GM23248 (cell line): Measurements from ENCODE around the gene TTLL8. TPM values are rescaled to one million over a fixed set of nuclear protein-coding genes. Genes with fewer than 3 reads are reported as not detected.

Experiments used
- DNase-seq: peaks from one replicate; pipeline ENCODE4 v3.0.0-alpha.2; 2015
- H2AFZ ChIP-seq: fragments of 200-600 bp; sonication (generic); 2 replicates; pipeline ENCODE4 v1.6.1; 2016; ENCODE audit warnings: antibody characterized with exemption
- H3F3A ChIP-seq: fragments of 200-600 bp; sonication (generic); 2 replicates; pipeline ENCODE4 v1.6.1; 2016; ENCODE audit warnings: mild to moderate bottlenecking, antibody characterized with exemption, mixed run types; ENCODE audit not compliant: insufficient read depth
- H3K27ac ChIP-seq: fragments of 200-600 bp; sonication (generic); 2 replicates; pipeline ENCODE4 v1.5.1; 2016; ENCODE audit warnings: mild to moderate bottlenecking
- H3K27me3 ChIP-seq: fragments of 200-600 bp; sonication (generic); replicated peaks from 2 replicates; pipeline ENCODE4 v1.6.1; 2016; ENCODE audit warnings: mild to moderate bottlenecking; ENCODE audit not compliant: insufficient read depth
- H3K36me3 ChIP-seq: fragments of 200-600 bp; sonication (generic); 2 replicates; pipeline ENCODE4 v1.6.1; 2016; ENCODE audit warnings: low read depth, mild to moderate bottlenecking
- H3K4me1 ChIP-seq: fragments of 200-600 bp; sonication (generic); 2 replicates; pipeline ENCODE4 v1.6.1; 2016; ENCODE audit warnings: mild to moderate bottlenecking; ENCODE audit not compliant: insufficient read depth
- H3K4me2 ChIP-seq: fragments of 200-600 bp; sonication (generic); one replicate; pipeline ENCODE4 v1.6.1; 2016; ENCODE audit warnings: mild to moderate bottlenecking; ENCODE audit not compliant: unreplicated experiment
- H3K4me3 ChIP-seq: fragments of 200-600 bp; sonication (generic); 2 replicates; pipeline ENCODE4 v1.5.1; 2016; ENCODE audit warnings: mild to moderate bottlenecking
- H3K79me2 ChIP-seq: fragments of 200-600 bp; sonication (generic); 2 replicates; pipeline ENCODE4 v1.6.1; 2016; ENCODE audit warnings: mild to moderate bottlenecking; ENCODE audit not compliant: insufficient read depth
- H3K9ac ChIP-seq: fragments of 200-600 bp; sonication (generic); 2 replicates; pipeline ENCODE4 v1.6.1; 2016; ENCODE audit warnings: mild to moderate bottlenecking
- H3K9me2 ChIP-seq: fragments of 200-600 bp; sonication (generic); 2 replicates; pipeline ENCODE4 v1.6.1; 2016; ENCODE audit warnings: mixed run types, mild to moderate bottlenecking, moderate library complexity; ENCODE audit not compliant: insufficient read depth
- H3K9me3 ChIP-seq: fragments of 200-600 bp; sonication (generic); one replicate; pipeline ENCODE4 v1.6.1; 2017; ENCODE audit warnings: low read depth
- H4K20me1 ChIP-seq: fragments of 200-600 bp; sonication (generic); 2 replicates; pipeline ENCODE4 v1.6.0; 2016; ENCODE audit not compliant: insufficient read depth
- EZH2 ChIP-seq: fragments of 200-600 bp; sonication (generic); IDR thresholded peaks from 2 replicates; pipeline ENCODE4 v1.6.1; 2018; ENCODE audit warnings: antibody characterized with exemption, mild to moderate bottlenecking; ENCODE audit not compliant: insufficient read depth, poor library complexity, severe bottlenecking
- EZH2phosphoT487 ChIP-seq: fragments of 200-600 bp; sonication (generic); IDR thresholded peaks from 2 replicates; pipeline ENCODE4 v1.6.1; 2018; ENCODE audit warnings: antibody characterized with exemption, moderate library complexity, mild to moderate bottlenecking, low read depth; ENCODE audit not compliant: insufficient read depth
- WGBS, 2 experiments: methylation state at CpG; one replicate each; pipeline ENCODE4 v1.1.6; 2015 to 2017; ENCODE audit warnings: low lambda C conversion rate in 2 of 2, low coverage in 1 of 2; ENCODE audit errors: missing lambda C conversion rate in 2 of 2; 5-methylcytosine and 5-hydroxymethylcytosine counted together
- in situ Hi-C: fragments of 300-500 bp; cut with MboI; formaldehyde crosslinking; loops from 2 replicates; pipeline ENCODE4 v1.15.0; 2020
- polyA plus RNA-seq: library from polyadenylated mRNA; unstranded; fragments of >200 nt; fragmentation: Nextera tagmentation; extraction: Ambion mirVana; gene quantifications from 2 replicates; pipeline ENCODE4 v1.2.1, GENCODE V29; 2016
- total RNA-seq: library from RNA; depleted of rRNA; stranded (reverse); fragments of >200 nt; shearing (Covaris generic); gene quantifications from 2 replicates; pipeline ENCODE4 v1.2.3, GENCODE V29; 2014

TTLL8 gene
- total and polyA plus RNA-seq, 2 experiments from 2014 or later, result not detected

DNA sequence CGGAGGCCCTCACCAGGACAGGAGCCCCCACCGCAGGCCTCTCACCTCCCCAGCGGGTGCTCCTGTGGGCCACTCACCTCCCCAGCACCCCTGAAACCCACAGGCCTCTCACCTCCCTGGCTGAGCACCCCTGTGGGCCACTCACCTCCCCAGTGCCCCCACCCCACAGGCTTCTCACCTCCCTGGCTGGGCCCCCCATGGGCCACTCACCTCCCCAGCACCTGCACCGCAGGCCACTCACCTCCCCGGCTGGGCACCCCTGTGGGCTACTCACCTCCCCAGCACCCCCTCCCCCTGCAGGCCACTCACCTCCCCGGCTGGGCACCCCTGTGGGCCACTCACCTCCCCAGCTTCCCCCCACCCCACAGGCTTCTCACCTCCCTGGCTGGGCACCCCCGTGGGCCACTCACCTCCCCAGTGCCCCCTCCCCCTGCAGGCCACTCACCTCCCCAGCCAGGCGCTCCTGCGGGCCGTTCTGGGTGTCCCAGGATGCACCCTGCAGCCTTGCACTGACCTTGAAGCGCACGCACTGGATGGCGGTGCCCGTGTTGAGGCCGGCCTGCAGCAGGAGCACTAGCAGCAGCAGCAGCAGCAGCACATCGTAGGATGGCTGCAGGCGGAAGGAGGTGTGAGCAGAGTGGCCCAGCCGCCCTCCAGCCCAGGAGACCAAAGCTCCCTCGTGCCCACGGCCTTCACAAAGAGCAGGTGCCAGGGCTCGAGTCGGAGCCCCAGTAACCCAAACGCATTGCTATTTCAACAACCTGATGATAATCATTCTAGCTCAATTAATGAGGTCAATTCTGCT lies 5.7 kb upstream of the TTLL8 start:
- Histone ChIP-seq H2AFZ (no peak overlapping the region), H3K9me2 (no peaks in the 10 kb centered on the region), H3F3A (no peaks in the 10 kb centered on the region), H3K27ac (no peak overlapping the region), H3K4me3 (no peak overlapping the region), H3K4me2 (no peak overlapping the region), H3K79me2 (no peaks in the 10 kb centered on the region), H3K9ac (no peak overlapping the region), H3K9me3 (no peaks in the 10 kb centered on the region), H3K27me3 (peaks cover 18% of the 10 kb centered on the region), H3K36me3 (no peaks in the 10 kb centered on the region), H4K20me1 (no peaks in the 10 kb centered on the region), H3K4me1 (no peaks in the 10 kb centered on the region)
- TF ChIP-seq EZH2 (no peak), EZH2phosphoT487 (no peak)
- no peak for DNase-seq
- in situ Hi-C loops, result no loop called here
- 54 to 69% methylated on average over 17 to 18 of the region's 23 CpGs for WGBS, 2 experiments

DNA sequence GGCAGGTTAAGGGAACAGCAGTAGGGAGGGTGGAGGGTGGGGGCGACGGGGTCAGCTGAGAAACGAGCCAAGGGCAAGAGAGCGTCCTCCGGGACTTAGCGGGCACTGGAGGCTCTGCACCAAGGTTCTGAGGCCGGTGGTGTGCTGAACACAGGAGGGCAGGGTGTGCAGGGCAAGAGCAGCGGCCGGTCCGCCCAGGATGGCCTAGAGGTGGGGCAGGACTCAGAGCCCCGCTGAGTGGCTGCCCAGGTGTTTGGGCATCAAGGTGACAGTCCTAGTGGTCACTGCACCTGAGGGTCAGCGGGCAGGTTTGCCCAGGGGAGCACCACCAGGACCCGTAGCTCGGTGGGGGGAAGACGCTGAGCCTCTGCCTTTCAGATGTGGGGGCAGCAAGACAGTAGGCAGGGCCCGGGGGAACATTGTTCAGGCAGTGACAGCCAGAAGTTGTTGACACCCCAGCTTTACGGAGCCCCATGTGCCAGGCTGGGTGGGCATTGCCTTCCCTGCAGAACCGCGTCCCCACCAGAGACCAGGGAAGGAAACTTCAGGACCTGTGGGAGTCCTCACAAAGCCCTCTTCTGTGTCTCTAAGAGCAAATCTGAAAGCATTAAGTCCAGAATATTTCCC lies 4.5 kb upstream of the TTLL8 start:
- in situ Hi-C loops, result no loop called here
- Histone ChIP-seq H3F3A (no peaks in the 10 kb centered on the region), H2AFZ (no peak overlapping the region), H3K27ac (no peak overlapping the region), H3K9ac (no peak overlapping the region), H3K79me2 (no peaks in the 10 kb centered on the region), H3K4me1 (no peaks in the 10 kb centered on the region), H3K4me3 (no peak overlapping the region), H3K36me3 (no peaks in the 10 kb centered on the region), H3K4me2 (no peak overlapping the region), H4K20me1 (no peaks in the 10 kb centered on the region), H3K9me2 (no peaks in the 10 kb centered on the region), H3K9me3 (no peaks in the 10 kb centered on the region), H3K27me3 (peaks cover 20% of the 10 kb centered on the region)
- TF ChIP-seq EZH2 (no peak), EZH2phosphoT487 (no peak)
- 71 to 82% methylated on average over 17 to 19 of the region's 19 CpGs for WGBS, 2 experiments
- no peak for DNase-seq

- H3K36me3 ChIP-seq, result no peaks in the 10 kb centered on the region
- H3K9me2 ChIP-seq, result no peaks in the 10 kb centered on the region
- no peak overlapping the region for H3K4me3 ChIP-seq
- 48 to 51% methylated on average over 11 to 17 of the region's 17 CpGs for WGBS, 2 experiments
- TF ChIP-seq EZH2phosphoT487, result no peak
- TF ChIP-seq EZH2, result no peak
- no peak overlapping the region for H3K4me2 ChIP-seq
- in situ Hi-C loops, result no loop called here
- H3F3A ChIP-seq, result no peaks in the 10 kb centered on the region
- no peaks in the 10 kb centered on the region for H4K20me1 ChIP-seq
- H3K9me3 ChIP-seq, result no peaks in the 10 kb centered on the region
- no peaks in the 10 kb centered on the region for H3K79me2 ChIP-seq
- no peak overlapping the region for H3K9ac ChIP-seq
- H3K4me1 ChIP-seq, result no peaks in the 10 kb centered on the region
- no peak overlapping the region for H3K27ac ChIP-seq
- H2AFZ ChIP-seq, result no peak overlapping the region
- H3K27me3 ChIP-seq, result peaks cover 21% of the 10 kb centered on the region
- no peak for DNase-seq
Observed at GRCh38 chr22:50061824-50062355, 3.8 kb upstream of the TTLL8 start.

DNA sequence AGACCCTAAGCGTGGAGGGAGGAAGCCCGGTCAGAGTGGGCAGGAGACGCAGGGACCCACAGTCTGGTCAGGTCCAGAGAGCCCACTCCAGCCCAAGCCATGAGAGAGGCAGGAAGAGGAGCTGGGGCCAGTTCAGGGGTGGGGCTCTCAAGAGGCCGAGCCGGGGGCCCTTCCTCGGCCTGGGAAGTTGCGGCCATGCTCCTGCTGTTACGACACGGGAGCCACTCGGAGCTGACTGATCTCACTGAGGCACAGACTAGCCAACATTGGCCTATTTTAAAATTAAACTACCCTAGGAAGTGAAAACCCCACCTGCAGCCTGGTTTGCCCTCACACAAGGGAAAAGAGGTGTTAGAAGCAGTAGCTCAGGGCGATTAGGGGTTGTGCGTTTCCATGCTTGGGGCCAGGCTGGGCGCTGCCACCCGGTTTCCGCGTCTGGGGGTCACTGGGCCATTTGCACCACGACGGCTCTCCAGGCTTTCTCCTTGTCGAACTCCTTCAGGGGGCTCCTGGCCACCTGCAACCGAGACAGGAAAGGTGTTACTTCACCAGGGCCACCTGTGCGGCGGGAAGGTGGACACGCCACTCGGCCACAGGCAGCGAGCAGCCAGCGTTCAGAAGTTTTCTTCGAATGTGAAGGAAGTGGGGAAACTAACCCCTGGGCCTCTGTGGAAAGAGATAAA lies 3.2 kb upstream of the TTLL8 start:
- Histone ChIP-seq H2AFZ (no peak overlapping the region), H3K4me1 (no peaks in the 10 kb centered on the region), H3K9ac (no peak overlapping the region), H3K79me2 (no peaks in the 10 kb centered on the region), H3K9me3 (no peaks in the 10 kb centered on the region), H4K20me1 (no peaks in the 10 kb centered on the region), H3K4me2 (no peak overlapping the region), H3K27ac (no peak overlapping the region), H3K36me3 (no peaks in the 10 kb centered on the region), H3K9me2 (no peaks in the 10 kb centered on the region), H3K27me3 (peaks cover 25% of the 10 kb centered on the region), H3F3A (no peaks in the 10 kb centered on the region), H3K4me3 (no peak overlapping the region)
- TF ChIP-seq EZH2phosphoT487 (no peak), EZH2 (no peak)
- DNase-seq, result no peak
- in situ Hi-C loops, result no loop called here
- WGBS, 2 experiments, result 70 to 73% methylated on average over 20 to 27 of the region's 27 CpGs
